ENCODE results near the gene COL8A1.

- TF ChIP-seq CTCF (IDR thresholded peaks at IDR 0.05) (no peak), POLR2A (IDR thresholded peaks at IDR 0.05) (no peak)
These were observed 157.2 kb downstream of the COL8A1 start for GRCh38 chr3:99795573-99795972.
